GM19025 (cell line): ENCODE measurements around the gene SPDYA.
"Not testable (repeated sequence)": the region's sequence is repeated elsewhere in the genome, so short reads cannot be mapped to it uniquely, and the experiment has no call there.

Experiments used
- ATAC-seq: cut with Tn5 transposase; IDR thresholded peaks from one replicate; pipeline ENCODE4 v1.9.1; 2021; ENCODE audit warnings: mild to moderate bottlenecking, low read depth, moderate library complexity; ENCODE audit not compliant: unreplicated experiment

Gene SPDYA

GRCh38 chr2:28810384-28811285, at the start of gene SPDYA:
TSS of gene SPDYA (plus strand) at chr2:28810834. CDS start at chr2:28816015, 5,181 bp downstream.
- peak; percentile 87 for ATAC-seq

- no peak for ATAC-seq
Observed at GRCh38 chr2:28761420-28761819, 49.2 kb upstream of the SPDYA start.

GRCh38 chr2:28764909-28765711, 45.5 kb upstream of the SPDYA start:
- no peak for ATAC-seq

GRCh38 chr2:28766070-28766469, 44.6 kb upstream of the SPDYA start:
- no peak for ATAC-seq

- no peak for ATAC-seq
Observed at GRCh38 chr2:28767337-28767736, 43.3 kb upstream of the SPDYA start.

- ATAC-seq = no peak
Observed at GRCh38 chr2:28768422-28768821, 42.2 kb upstream of the SPDYA start.

GRCh38 chr2:28768952-28769351, 41.7 kb upstream of the SPDYA start:
- no peak for ATAC-seq

- no peak for ATAC-seq
Observed at GRCh38 chr2:28772351-28772750, 38.3 kb upstream of the SPDYA start.

GRCh38 chr2:28776471-28776870, 34.2 kb upstream of the SPDYA start:
- no peak for ATAC-seq

- ATAC-seq = no peak
Observed at GRCh38 chr2:28778392-28778791, 32.2 kb upstream of the SPDYA start.

- ATAC-seq = no peak
Observed at GRCh38 chr2:28779001-28779400, 31.6 kb upstream of the SPDYA start.

- no peak for ATAC-seq
Observed at GRCh38 chr2:28780496-28780895, 30.1 kb upstream of the SPDYA start.

- ATAC-seq = no peak
Observed at GRCh38 chr2:28782423-28782822, 28.2 kb upstream of the SPDYA start.

GRCh38 chr2:28784570-28784969, 26.1 kb upstream of the SPDYA start:
- ATAC-seq = not testable (repeated sequence)

GRCh38 chr2:28796620-28797019, 14.0 kb upstream of the SPDYA start:
- no peak for ATAC-seq

GRCh38 chr2:28801726-28802125, 8.9 kb upstream of the SPDYA start:
- no peak for ATAC-seq

GRCh38 chr2:28802975-28803429, 7.6 kb upstream of the SPDYA start:
- no peak for ATAC-seq

- no peak for ATAC-seq
Observed at GRCh38 chr2:28809927-28810326, 707 bp upstream of the SPDYA start.

- ATAC-seq = no peak
Observed at GRCh38 chr2:28818053-28818452, 7.4 kb downstream of the SPDYA start.

- ATAC-seq = no peak
Observed at GRCh38 chr2:28821295-28821958, 10.8 kb downstream of the SPDYA start.

- ATAC-seq = no peak
Observed at GRCh38 chr2:28822036-28822435, 11.4 kb downstream of the SPDYA start.
